SK-N-DZ (cell line): Measurements from ENCODE around the gene SPINK8.
"Not testable (repeated sequence)": the region's sequence is repeated elsewhere in the genome, so short reads cannot be mapped to it uniquely, and the experiment has no call there.

Experiments
- DNase-seq: peaks from one replicate; pipeline ENCODE4 v3.0.0-alpha.2; 2015; ENCODE audit warnings: low spot score
- small RNA-seq, 2 experiments: library from RNA; depleted of rRNA; stranded (forward); fragments of <200 nt; gene quantifications; one replicate each; pipeline ENCODE3, GENCODE V24; 2014

The SPINK8 gene

DNA sequence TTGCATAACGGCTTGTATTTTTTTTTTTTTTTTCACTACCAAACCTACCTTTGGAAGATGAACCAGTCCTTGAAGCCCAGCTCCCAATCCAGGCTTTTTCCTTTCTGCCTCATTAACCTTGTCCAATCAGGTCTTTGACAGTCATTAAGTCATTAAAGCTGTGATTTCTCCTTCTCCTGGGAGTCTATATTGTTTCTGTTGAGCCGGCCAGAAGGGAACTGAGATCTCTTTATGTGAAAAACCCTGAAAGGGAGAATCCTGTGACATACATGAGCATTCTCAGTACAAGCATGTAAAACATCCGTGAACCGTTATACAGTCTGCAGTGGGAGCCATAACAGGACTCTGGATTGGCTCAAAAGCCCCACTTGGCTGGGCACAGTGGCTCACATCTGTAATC lies 52.6 kb downstream of the SPINK8 start:
- DNase-seq: no peak

DNA sequence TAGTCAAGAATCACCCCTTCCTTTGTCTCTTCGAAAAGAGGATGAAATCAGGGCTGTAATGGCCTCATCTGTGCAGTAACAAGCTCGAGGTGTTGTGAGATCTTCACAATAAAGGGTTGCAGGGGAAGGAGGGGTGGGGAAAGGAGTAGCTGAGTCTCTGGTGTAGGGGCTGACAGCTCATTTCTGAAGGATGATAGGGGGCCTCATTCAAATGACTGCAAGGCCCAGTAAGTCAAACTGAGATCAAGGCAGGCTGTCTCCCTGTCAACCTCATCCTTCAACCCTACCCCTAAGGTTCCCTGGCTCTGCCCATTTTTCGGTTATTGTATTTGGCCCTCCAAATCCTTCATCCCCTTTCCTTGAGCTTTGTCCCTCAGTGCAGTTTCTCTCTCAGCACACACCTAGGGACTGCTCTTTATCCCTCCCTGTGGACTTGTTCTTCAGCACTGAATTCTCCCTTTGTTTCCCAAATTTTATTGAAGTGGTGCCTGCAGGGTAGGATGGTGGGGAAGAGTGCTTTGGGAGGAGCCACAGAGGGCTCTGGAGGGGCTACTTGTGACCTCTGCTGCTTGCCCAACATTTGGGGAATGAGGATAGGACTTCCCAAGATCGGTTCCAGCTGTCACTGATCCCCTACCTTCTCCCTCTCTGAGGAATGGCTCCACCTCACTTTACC lies 54.4 kb downstream of the SPINK8 start:
- DNase-seq: no peak

DNA sequence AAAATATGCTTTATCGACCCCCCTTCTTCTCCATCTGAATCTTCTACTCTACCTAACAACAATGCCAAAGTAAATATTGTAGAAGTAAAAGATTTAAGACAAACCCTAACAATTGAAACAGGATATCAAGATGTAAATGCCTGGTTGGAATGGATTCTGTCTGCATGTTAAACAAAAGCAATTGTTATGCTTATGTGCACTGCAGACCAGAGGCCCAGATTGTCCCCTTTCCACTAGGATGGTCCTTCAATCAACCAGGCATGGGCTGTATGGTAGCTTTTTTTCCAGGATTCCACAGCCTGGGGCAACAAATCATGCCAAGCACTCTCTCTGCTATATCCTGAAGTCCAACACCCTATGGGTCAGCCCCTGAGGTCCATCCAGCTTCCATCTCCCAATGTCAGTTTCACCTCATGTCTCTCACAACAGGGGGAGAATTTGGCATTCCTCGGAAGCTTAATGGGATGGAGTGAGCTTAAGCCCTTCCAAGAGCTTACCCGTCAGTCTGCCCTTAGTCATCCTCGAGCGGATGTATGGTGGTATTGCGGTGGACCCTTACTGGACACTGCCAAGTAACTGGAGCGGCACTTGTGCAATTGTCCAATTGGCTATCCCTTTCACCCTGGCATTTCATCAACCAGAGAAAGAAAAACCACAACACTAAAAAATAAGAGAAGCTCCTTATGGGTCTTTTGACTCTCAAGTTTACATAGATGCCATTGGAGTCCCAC lies 56.4 kb downstream of the SPINK8 start:
- no peak for DNase-seq

DNA sequence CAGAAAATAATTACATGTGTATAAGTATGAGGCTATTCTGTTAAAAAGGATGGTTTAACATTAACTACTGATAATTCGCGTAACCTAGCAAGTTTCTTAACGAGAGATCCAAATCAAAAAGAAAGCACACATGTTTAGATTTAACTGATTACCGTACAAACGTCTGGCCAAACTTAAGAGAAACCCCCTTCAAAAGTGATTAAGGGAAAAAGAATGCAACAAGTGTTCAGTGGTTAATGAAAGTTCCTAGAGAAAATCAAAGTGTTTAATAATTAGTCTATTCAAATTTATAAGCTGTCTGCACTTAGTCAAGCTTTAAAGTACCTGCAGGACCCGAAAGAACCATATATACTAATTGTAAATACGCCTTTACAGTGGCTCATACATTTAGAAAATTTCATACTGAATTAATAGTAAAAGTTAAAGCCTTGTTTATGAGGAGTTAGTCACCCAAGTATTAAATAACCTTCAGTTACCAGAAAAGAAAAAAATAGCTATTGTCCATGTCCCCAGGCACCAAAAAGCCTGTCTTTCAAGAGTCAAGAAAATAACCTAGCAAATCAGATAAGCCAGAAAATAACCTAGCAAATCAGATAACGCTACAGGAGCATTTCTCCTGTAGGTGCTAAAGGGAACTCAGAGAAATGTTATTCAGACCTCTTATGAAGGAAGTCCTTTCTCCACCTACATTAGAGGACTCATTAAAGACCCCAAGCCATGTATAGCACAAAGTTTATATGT lies 58.0 kb downstream of the SPINK8 start:
- no peak for DNase-seq

DNA sequence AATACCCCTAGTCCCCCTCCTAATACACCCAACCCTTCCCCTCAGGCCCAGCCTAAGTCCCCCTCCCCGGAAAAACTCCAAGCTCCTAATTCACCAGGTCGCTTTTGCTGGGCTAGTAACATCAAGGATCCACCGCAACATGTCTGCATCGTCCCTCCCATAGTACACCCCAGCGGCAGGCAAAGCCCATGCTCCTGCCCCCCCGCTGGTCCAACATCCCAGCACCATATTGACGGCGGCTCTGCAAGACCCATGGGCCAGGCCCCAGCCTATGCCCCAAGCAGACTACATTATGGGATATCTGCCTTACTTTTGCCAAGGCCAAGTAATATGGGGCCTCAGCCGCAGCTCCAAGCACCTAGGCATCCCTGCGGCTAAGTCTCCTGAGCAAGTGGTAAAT lies 59.0 kb downstream of the SPINK8 start:
- no peak for DNase-seq

DNA sequence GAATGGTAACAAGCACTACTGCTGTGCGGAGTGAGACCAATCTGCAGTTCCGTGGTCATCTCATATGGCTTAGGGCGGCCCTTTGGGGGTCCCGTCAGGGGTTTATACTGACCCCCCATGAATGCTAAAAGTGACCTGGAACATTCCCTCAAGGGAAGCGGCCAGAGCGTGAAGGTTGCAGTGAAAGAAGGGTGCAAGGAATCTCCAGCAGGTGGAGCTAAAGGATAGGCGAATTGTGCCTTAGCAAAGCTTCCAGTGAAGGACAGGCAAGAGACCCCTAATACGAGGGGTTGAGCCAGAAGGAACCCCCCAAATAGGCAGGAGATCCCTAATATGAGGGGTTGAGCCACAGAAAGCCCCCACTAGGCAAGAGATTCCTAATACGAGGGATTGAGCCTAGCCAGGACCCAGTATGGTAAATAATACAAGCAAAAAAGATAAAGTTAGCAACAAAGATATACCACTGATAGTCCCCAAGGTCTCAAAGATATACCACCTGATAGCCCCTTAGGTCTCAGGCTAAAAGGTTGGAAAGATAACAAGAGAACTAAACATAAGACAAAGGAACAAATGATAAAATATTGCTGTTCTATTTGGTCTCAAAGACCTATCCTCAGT lies 59.8 kb downstream of the SPINK8 start:
- DNase-seq: peak; percentile 57

DNA sequence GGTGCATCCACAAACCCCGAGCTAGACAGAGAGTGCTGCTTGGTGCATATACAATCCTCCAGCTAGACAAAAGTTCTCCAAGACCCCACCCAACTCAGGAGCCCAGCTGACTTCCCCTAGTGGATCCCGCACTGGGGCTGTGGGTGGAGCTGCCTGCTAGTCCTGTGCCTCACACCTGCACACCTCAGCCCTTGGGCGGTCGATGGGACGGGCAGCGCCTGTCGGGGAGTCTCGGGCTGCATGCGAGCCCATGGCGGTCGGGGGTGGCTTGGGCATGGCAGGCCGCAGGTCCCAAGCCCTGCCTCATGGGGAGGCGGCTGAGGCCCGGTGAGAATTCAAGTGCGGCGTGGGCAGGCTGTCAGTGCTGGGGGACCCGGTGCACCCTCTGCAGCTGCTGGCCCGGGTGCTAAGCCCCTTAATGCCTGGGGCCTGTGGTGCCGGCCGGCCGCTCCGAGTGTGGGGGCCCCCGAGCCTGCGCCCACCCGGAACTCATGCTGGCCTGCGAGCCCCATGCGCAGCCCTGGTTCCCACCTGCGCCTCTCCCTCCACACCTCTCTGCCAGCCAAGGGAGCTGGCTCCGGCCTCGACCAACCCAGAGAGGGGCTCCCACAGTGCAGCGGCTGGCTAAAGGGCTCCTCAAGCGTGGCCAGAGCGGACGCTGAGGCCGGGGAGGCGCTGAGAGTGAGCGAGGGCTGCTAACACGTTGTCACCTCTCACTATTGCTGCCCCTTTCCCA lies 61.5 kb downstream of the SPINK8 start:
- no peak for DNase-seq

DNA sequence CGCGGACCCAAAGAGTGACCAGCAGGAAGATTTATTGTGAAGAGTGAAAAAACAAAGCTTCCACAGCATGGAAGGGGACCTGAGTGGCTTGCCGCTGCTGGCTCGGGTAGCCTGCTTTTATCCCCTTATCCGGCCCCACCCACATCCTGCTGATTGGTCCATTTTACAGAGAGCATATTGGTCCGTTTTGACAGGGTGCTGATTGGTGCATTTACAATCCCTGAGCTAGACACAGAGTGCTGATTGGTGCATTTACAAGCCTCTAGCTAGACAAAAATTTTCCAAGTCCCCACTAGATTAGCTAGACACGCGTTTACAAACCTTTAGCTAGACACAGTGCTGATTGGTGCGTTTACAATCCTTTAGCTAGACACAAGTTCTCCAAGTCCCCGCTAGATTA lies 62.2 kb downstream of the SPINK8 start:
- not testable (repeated sequence) for DNase-seq

DNA sequence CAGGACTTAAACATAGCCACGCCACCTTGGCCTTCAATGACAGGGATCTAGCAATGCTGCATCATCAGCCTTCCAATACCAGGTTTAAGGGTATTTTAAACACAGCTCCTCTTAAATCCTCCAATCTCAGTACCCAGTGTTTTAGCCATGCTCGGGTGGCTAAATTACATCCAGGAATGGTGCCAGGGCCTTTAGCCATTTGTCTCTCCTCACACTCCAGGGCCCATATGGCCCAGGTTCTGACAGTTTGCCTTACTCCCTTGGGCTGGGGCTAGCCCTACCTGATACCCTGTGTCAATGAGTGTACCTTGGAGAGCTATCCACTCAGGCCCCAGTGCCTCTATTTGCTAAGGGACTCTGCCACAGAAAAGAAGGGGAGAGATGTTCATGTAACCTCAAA lies 63.2 kb downstream of the SPINK8 start:
- DNase-seq: no peak

DNA sequence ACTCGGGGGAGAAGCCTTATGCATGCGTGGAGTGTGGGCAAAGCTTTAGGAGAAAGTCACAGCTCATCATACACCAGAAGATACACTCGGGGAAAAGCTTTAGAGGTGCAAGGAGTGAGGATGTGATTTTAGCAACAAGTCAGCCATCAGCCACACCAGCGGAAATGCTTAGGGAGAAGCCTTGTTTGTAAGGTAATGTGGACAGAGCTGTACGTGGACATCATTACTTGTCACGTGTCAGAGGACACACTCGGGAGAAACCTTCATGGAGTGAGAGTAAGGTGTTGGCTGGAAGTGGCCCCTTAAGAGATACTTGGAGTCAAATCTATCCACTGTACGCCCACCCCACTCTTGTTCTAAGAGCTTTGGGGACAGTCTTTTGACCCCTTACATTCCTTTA lies 63.9 kb downstream of the SPINK8 start:
- DNase-seq: no peak

DNA sequence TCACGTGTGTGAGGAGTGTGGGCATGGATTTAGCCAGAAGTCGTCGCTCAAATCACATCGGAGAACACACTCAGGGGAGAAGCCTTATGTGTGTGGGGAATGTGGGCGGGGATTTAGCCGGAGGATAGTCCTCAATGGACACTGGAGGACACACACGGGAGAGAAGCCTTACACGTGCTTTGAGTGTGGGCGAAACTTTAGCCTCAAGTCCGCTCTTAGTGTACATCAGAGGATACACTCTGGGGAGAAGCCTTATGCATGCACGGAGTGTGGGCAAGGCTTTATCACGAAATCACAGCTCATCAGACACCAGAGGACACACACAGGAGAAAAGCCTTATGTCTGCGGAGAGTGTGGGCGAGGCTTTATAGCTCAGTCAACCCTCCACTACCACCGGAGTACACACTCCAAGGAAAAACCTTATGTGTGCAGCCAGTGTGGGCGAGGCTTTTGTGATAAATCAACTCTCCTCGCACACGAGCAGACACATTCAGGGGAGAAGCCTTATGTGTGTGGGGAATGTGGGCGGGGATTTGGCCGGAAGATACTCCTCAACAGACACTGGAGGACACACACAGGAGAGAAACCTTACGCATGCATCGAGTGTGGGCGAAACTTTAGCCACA lies 64.4 kb downstream of the SPINK8 start:
- DNase-seq: no peak

DNA sequence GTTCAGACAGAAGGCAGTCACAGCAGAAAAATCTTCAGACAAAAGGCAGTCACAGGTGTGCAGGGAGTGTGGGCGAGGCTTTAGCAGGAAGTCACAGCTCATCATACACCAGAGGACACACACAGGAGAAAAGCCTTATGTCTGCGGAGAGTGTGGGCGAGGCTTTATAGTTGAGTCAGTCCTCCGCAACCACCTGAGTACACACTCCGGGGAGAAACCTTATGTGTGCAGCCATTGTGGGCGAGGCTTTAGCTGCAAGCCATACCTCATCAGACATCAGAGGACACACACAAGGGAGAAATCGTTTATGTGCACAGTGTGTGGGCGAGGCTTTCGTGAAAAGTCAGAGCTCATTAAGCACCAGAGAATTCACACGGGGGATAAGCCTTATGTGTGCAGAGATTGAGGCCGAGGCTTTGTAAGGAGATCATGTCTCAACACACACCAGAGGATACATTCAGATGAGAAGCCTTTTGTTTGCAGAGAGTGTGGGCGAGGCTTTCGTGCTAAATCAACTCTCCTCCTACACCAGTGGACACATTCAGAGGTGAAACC lies 65.0 kb downstream of the SPINK8 start:
- DNase-seq: no peak

DNA sequence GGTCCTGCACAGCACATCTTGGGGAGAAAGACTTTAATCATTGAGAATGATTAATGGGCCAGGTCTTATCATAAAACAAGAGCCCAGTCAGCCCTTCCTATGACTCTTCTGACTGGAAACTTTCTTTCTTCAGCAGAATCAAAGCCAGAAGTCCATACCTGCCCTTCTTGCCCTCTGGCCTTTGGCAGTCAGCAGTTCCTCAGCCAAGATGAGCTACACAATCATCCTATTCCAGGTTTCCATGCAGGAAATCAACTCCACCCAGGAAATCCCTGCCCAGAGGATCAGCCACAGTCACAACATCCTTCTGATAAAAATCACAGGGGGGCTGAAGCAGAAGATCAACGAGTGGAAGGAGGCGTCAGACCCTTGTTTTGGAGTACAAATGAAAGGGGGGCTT lies 65.7 kb downstream of the SPINK8 start:
- DNase-seq: no peak

DNA sequence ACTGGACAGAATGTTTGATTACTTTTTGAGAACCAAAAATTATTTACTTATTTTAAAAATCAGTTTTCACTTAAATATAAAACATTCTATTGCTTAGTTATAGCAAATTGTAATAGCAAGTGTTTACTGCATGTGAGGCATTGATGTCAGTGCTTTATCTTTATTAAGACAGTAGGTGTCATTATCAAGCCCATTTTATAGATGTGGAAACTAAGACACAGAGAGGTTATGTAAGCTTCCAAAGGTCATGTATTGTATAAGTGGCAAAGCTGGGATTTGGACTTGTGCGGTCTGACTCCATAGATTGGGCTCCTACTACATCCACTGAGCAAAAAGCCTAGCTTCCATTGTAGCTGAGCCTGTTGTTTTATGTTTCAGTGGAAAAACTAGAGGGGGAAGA lies 74.9 kb downstream of the SPINK8 start:
- DNase-seq: no peak

Small RNA genes within 50 kb of the gene (small RNA-seq; reads per million reads assigned to genes)
- gene MIR2115 (0 to 0.71 reads per million in 2 experiments), gene RF00019 (0 reads per million in 2 experiments), gene RN7SL321P (0 reads per million in 2 experiments)
